Activated CD4-positive, alpha-beta T cell treated with anti-CD3 and anti-CD28 coated beads for 36 hours (primary cell): ENCODE results near the gene NOM1. TPM values are rescaled to one million over a fixed set of nuclear protein-coding genes. Genes with fewer than 3 reads are reported as not detected.

Experiments
- ATAC-seq: fragments of 200-7000 bp; cut with Tn5 transposase; one replicate; pipeline ENCODE4 v1.10.0; 2021; ENCODE audit warnings: mild to moderate bottlenecking, moderate library complexity
- CTCF ChIA-PET: fragments of 350-600 bp; sonication (Branson Sonifier 250); formaldehyde crosslinking; loops from one replicate; lab custom pipeline; 2021; ENCODE audit warnings: antibody characterized with exemption; lab: Charles Lee
- POLR2A ChIA-PET: fragments of 350-600 bp; sonication (Branson Sonifier 250); formaldehyde crosslinking; loops from one replicate; lab custom pipeline; 2021; ENCODE audit warnings: antibody characterized with exemption, inconsistent platforms; lab: Charles Lee
- DNase-seq: peaks from one replicate; pipeline ENCODE4 v3.0.0-alpha.2; 2020
- H3K27ac Mint-ChIP-seq: one replicate; pipeline ENCODE4 v1.8.0; 2021; ENCODE audit warnings: mixed read lengths
- H3K27me3 Mint-ChIP-seq: one replicate; pipeline ENCODE4 v1.8.0; 2021; ENCODE audit warnings: mixed read lengths
- H3K36me3 Mint-ChIP-seq: one replicate; pipeline ENCODE4 v1.8.0; 2021; ENCODE audit warnings: low read depth, mixed read lengths
- H3K4me1 Mint-ChIP-seq: one replicate; pipeline ENCODE4 v1.8.0; 2021; ENCODE audit warnings: mixed read lengths
- H3K4me3 Mint-ChIP-seq: one replicate; pipeline ENCODE4 v1.8.0; 2021; ENCODE audit warnings: mild to moderate bottlenecking, moderate library complexity, mixed read lengths
- H3K9me3 Mint-ChIP-seq: one replicate; pipeline ENCODE4 v1.8.0; 2021; ENCODE audit warnings: low read depth, mixed read lengths
- intact Hi-C, 2 experiments: fragments of 100-400 bp; cut with DNase I in 1 of 2; cut with micrococcal nuclease in 1 of 2; formaldehyde crosslinking; loops; one replicate each; pipeline versions ENCODE4 v1.14.2 to v1.15.1; 2022 to 2024; cut with DNase I, micrococcal nuclease
- total RNA-seq, 2 experiments: library from RNA; stranded (reverse); gene quantifications; one replicate each; pipeline ENCODE4 v1.2.3, GENCODE V29; 2021

The NOM1 gene
- total RNA-seq, 2 experiments from 2014 or later: 27.3 to 32.1 TPM

GRCh38 chr7:156985101-156985992 lies 35.8 kb downstream of the NOM1 start:
- H3K27me3 Mint-ChIP-seq: peaks cover 2% of the 10 kb centered on the region
- no peak overlapping the region for H3K27ac Mint-ChIP-seq
- H3K4me3 Mint-ChIP-seq: no peak overlapping the region
- intact Hi-C loops: no loop called here
- ATAC-seq (no peak), DNase-seq (no peak)
- ChIA-PET CTCF (interaction anchor here (1.3 kb wide), 1 partner anchor 15 kb away, joined by 5 read pairs; no protein-coding TSS in a partner anchor), POLR2A (interaction anchor here (0.6 kb wide), 1 partner anchor 34 kb away, joined by 3 read pairs; no protein-coding TSS in a partner anchor)
- H3K9me3 Mint-ChIP-seq: no peaks in the 10 kb centered on the region
- no peaks in the 10 kb centered on the region for H3K4me1 Mint-ChIP-seq
- H3K36me3 Mint-ChIP-seq: peaks cover 3% of the 10 kb centered on the region

GRCh38 chr7:156986378-156986777 lies 36.9 kb downstream of the NOM1 start:
- ChIA-PET CTCF (interaction anchor here (0.7 to 1.3 kb wide), 2 partner anchors 16 to 158 kb away, joined by 3 to 5 read pairs; no protein-coding TSS in a partner anchor), POLR2A (interaction anchor here (0.6 kb wide), 1 partner anchor 33 kb away, joined by 3 read pairs; no protein-coding TSS in a partner anchor)
- intact Hi-C loops: no loop called here
- Mint-ChIP-seq H3K27me3 (peaks cover 4% of the 10 kb centered on the region), H3K27ac (no peak overlapping the region), H3K4me3 (no peak overlapping the region), H3K9me3 (no peaks in the 10 kb centered on the region), H3K4me1 (no peaks in the 10 kb centered on the region), H3K36me3 (peaks cover 3% of the 10 kb centered on the region)
- no peak for ATAC-seq
- DNase-seq: no peak

- Mint-ChIP-seq H3K4me1 (no peaks in the 10 kb centered on the region), H3K4me3 (no peak overlapping the region), H3K27ac (no peak overlapping the region), H3K36me3 (no peaks in the 10 kb centered on the region), H3K27me3 (peaks cover 7% of the 10 kb centered on the region), H3K9me3 (no peaks in the 10 kb centered on the region)
- intact Hi-C loops: no loop called here
- CTCF ChIA-PET: no interaction called here
- DNase-seq: no peak
- POLR2A ChIA-PET: interaction anchor here (0.6 kb wide), 1 partner anchor 175 kb away, joined by 3 read pairs; no protein-coding TSS in a partner anchor
- ATAC-seq: no peak
Measured at GRCh38 chr7:156988343-156989185, 39.1 kb downstream of the NOM1 start.

GRCh38 chr7:156989766-156990535 lies 40.4 kb downstream of the NOM1 start:
- DNase-seq (no peak), ATAC-seq (no peak)
- CTCF ChIA-PET: interaction anchor here (0.6 kb wide), 1 partner anchor 237 kb away, joined by 3 read pairs; no protein-coding TSS in a partner anchor
- intact Hi-C loops: loop anchor here in 1 of 2 experiments (5.0 kb wide), 1 partner anchor 37 kb away; no protein-coding TSS in a partner anchor
- no peaks in the 10 kb centered on the region for H3K4me1 Mint-ChIP-seq
- H3K27me3 Mint-ChIP-seq: peaks cover 9% of the 10 kb centered on the region
- POLR2A ChIA-PET: no interaction called here
- H3K36me3 Mint-ChIP-seq: no peaks in the 10 kb centered on the region
- no peaks in the 10 kb centered on the region for H3K9me3 Mint-ChIP-seq
- no peak overlapping the region for H3K27ac Mint-ChIP-seq
- no peak overlapping the region for H3K4me3 Mint-ChIP-seq

- no peak for ATAC-seq
- H3K27me3 Mint-ChIP-seq: peaks cover 28% of the 10 kb centered on the region
- intact Hi-C loops: loop anchor here in 1 of 2 experiments (5.0 kb wide), 1 partner anchor 34 kb away; no protein-coding TSS in a partner anchor
- no peaks in the 10 kb centered on the region for H3K36me3 Mint-ChIP-seq
- no peaks in the 10 kb centered on the region for H3K9me3 Mint-ChIP-seq
- DNase-seq: no peak
- CTCF ChIA-PET: no interaction called here
- H3K4me3 Mint-ChIP-seq: no peak overlapping the region
- H3K27ac Mint-ChIP-seq: no peak overlapping the region
- POLR2A ChIA-PET: no interaction called here
- H3K4me1 Mint-ChIP-seq: no peaks in the 10 kb centered on the region
Measured at GRCh38 chr7:156993021-156993924, 43.8 kb downstream of the NOM1 start.

- Mint-ChIP-seq H3K4me1 (no peaks in the 10 kb centered on the region), H3K36me3 (no peaks in the 10 kb centered on the region), H3K27ac (no peak overlapping the region), H3K4me3 (no peak overlapping the region), H3K9me3 (no peaks in the 10 kb centered on the region), H3K27me3 (peaks cover 33% of the 10 kb centered on the region)
- DNase-seq (no peak), ATAC-seq (no peak)
- intact Hi-C loops: loop anchor here in 1 of 2 experiments (5.0 kb wide), 1 partner anchor 33 kb away; no protein-coding TSS in a partner anchor
- CTCF ChIA-PET: no interaction called here
- POLR2A ChIA-PET: no interaction called here
Measured at GRCh38 chr7:156993925-156994235, 44.4 kb downstream of the NOM1 start.

GRCh38 chr7:156994417-156994816 lies 44.9 kb downstream of the NOM1 start:
- POLR2A ChIA-PET: interaction anchor here (0.6 kb wide), 1 partner anchor 71 kb away, joined by 3 read pairs; no protein-coding TSS in a partner anchor
- CTCF ChIA-PET: interaction anchor here (0.7 kb wide), 1 partner anchor 1715 kb away, joined by 3 read pairs; no protein-coding TSS in a partner anchor
- Mint-ChIP-seq H3K27me3 (peaks cover 36% of the 10 kb centered on the region), H3K27ac (no peak overlapping the region), H3K36me3 (no peaks in the 10 kb centered on the region), H3K4me3 (no peak overlapping the region), H3K4me1 (peaks cover 2% of the 10 kb centered on the region), H3K9me3 (no peaks in the 10 kb centered on the region)
- intact Hi-C loops: loop anchor here in 1 of 2 experiments (5.0 kb wide), 1 partner anchor 33 kb away; no protein-coding TSS in a partner anchor
- DNase-seq (no peak), ATAC-seq (no peak)

- H3K9me3 Mint-ChIP-seq: no peaks in the 10 kb centered on the region
- intact Hi-C loops: no loop called here
- ChIA-PET CTCF (interaction anchor here (0.7 kb wide), 1 partner anchor 1543 kb away, joined by 3 read pairs; no protein-coding TSS in a partner anchor), POLR2A (no interaction called here)
- H3K27me3 Mint-ChIP-seq: peaks cover 59% of the 10 kb centered on the region
- H3K27ac Mint-ChIP-seq: no peak overlapping the region
- ATAC-seq (no peak), DNase-seq (no peak)
- H3K36me3 Mint-ChIP-seq: no peaks in the 10 kb centered on the region
- peak overlapping the region; percentile 19 for H3K4me3 Mint-ChIP-seq
- H3K4me1 Mint-ChIP-seq: peaks cover 16% of the 10 kb centered on the region
Measured at GRCh38 chr7:156998988-156999957, 49.8 kb downstream of the NOM1 start.
